ENCODE results near the gene GSKIP.
A peak's percentile ranks its signal among the peaks of the same experiment; 100 is the strongest.

Gene GSKIP

DNA sequence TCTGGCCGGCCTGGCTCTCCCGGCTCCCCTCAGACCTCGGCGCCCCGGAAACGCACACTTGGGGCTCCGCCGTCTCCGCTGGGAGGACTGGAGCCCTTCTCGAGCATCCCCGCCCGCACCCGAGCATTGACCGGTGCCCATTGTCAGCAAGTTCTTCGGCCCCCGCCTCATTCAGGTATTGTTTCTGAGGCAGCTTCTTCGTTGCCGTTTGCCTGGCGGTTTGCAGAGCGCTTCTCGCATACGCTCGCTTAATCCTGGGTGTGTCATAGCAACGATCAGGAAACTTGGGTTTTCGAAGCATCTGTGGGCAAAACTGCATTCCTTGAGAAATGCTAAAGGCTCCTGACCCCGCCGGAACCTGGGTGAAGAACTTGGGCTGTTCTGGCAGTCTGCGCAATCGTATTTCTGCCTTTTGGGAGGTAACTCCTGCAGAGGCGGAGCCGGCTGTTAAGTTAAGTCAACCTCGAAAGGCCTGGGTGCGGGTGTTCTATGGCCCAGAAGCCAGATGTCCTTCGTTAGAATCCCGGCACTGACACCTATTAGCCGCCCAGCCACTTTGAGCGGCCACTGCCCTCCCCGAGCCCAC, 518 bp downstream of the GSKIP start:
- Histone ChIP-seq H3K36me3 (no peaks in the 10 kb centered on the region), H3K27me3 (no peaks in the 10 kb centered on the region), H3K4me3 (peak overlapping the region; percentile 94 to 95), H3K9me3 (no peaks in the 10 kb centered on the region), H3K27ac (peak overlapping the region; percentile 92), H3K4me1 (peaks cover 0 to 45% (median 19%) of the 10 kb centered on the region in 4 donors)
- intact Hi-C loops (cut with DNase I; ENCODE audit: low total_unique reads), result loop anchor here (2.0 kb wide), 1 partner anchor 139 kb away; the partner anchor contains the start of gene PAPOLA
- TF ChIP-seq CTCF (IDR thresholded peaks at IDR 0.05), result no peak
- peak in 1 of 2 donors; percentile 27 for DNase-seq

DNA sequence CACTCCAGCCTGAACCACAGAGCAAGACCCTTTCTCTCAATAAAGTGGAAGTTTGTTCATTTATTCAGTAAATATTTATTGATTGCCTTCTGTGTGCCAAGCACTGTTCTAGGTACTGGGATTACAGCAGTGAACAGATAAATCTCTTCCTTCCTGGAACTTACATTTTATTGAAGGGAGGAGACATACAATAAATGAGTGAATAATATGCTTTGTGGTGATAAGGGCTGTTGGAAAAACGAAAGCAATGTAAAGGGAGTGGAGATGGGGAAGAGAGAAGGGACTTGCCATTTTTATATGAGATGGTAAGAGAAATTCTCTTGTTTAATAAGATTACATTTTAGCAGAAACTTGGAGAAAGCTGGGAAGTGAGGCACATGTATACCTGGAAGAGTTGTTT, 1.6 kb downstream of the GSKIP start:
- no peak for TF ChIP-seq CTCF (IDR thresholded peaks at IDR 0.05)
- no peaks in the 10 kb centered on the region for H3K36me3 ChIP-seq
- no peaks in the 10 kb centered on the region for H3K9me3 ChIP-seq
- intact Hi-C loops (cut with DNase I; ENCODE audit: low total_unique reads), result no loop called here
- H3K4me3 ChIP-seq, result no peak overlapping the region
- no peak for DNase-seq
- H3K27ac ChIP-seq, result no peak overlapping the region
- no peaks in the 10 kb centered on the region for H3K27me3 ChIP-seq
- H3K4me1 ChIP-seq, result peaks cover 0 to 36% (median 19%) of the 10 kb centered on the region in 4 donors

- no peak for DNase-seq
- Histone ChIP-seq H3K4me3 (no peak overlapping the region), H3K36me3 (no peaks in the 10 kb centered on the region), H3K27me3 (no peaks in the 10 kb centered on the region), H3K27ac (no peak overlapping the region), H3K9me3 (no peaks in the 10 kb centered on the region), H3K4me1 (peaks cover 0 to 14% (median 7%) of the 10 kb centered on the region in 4 donors)
- no peak for TF ChIP-seq CTCF (IDR thresholded peaks at IDR 0.05)
- intact Hi-C loops (cut with DNase I; ENCODE audit: low total_unique reads), result no loop called here
These were observed 5.2 kb downstream of the GSKIP start for GRCh38 chr14:96368534-96368933.

DNA sequence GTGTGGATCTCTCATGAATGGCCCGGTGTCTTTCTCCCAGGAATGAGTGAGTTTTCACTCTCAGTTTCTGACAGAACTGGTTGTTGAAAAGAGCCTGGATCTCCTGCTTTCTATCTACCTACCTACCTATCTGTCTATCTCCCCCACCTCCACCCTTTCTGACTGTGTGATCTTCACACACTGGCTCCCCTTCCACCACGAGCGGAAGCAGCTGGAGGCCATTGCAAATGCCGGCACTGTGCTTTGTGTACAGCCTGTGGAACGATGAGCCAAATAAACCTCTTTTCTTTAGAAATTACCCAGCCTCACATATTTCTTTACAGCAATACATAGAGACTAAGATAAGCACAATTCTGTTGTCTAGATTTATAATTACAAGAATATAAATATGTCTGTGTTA, 7.2 kb downstream of the GSKIP start:
- DNase-seq, result no peak

DNA sequence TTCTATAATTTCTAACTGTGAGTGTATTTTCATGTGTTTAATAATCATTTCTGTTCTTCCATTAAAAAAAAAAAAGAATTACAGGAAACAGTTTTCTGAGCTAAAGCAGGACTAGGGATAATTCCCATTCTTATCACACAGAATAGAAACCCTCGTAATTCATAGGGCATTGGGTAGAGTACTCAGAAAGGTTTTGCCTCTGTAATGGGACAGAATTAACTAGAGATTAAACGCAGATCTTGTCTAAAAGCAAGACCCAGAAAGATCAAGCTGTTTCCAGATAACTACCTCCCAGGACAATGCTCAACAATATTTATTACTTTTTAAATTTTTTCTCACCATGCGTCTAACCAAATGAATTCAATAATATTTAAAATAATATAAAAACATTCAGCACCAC, 10.2 kb downstream of the GSKIP start:
- no peak for DNase-seq
- H3K4me3 ChIP-seq, result no peak overlapping the region
- no peak overlapping the region for H3K27ac ChIP-seq
- H3K36me3 ChIP-seq, result no peaks in the 10 kb centered on the region
- no peaks in the 10 kb centered on the region for H3K27me3 ChIP-seq
- no peaks in the 10 kb centered on the region for H3K9me3 ChIP-seq
- no peak for TF ChIP-seq CTCF (IDR thresholded peaks at IDR 0.05)
- no peaks in the 10 kb centered on the region for H3K4me1 ChIP-seq
- intact Hi-C loops (cut with DNase I; ENCODE audit: low total_unique reads), result no loop called here

More for the DNA sequence above, 7.2 kb downstream of the GSKIP start:
- H3K27ac ChIP-seq, result no peak overlapping the region
- no peaks in the 10 kb centered on the region for H3K9me3 ChIP-seq
- TF ChIP-seq CTCF (IDR thresholded peaks at IDR 0.05), result no peak
- intact Hi-C loops (cut with DNase I; ENCODE audit: low total_unique reads), result no loop called here
- H3K27me3 ChIP-seq, result no peaks in the 10 kb centered on the region
- no peaks in the 10 kb centered on the region for H3K36me3 ChIP-seq
- H3K4me3 ChIP-seq, result no peak overlapping the region
- H3K4me1 ChIP-seq, result no peaks in the 10 kb centered on the region

- no peaks in the 10 kb centered on the region for H3K9me3 ChIP-seq
- no peak for DNase-seq
- no peak for TF ChIP-seq CTCF (IDR thresholded peaks at IDR 0.05)
- H3K27me3 ChIP-seq, result no peaks in the 10 kb centered on the region
- H3K4me1 ChIP-seq, result no peaks in the 10 kb centered on the region
- H3K36me3 ChIP-seq, result no peaks in the 10 kb centered on the region
- intact Hi-C loops (cut with DNase I; ENCODE audit: low total_unique reads), result no loop called here
- H3K4me3 ChIP-seq, result no peak overlapping the region
- H3K27ac ChIP-seq, result no peak overlapping the region
These were observed 12.8 kb downstream of the GSKIP start for GRCh38 chr14:96376093-96376492.

Data from tibial artery (tissue), 4 donors.